ENCODE data around the gene AFF3. TPM values are rescaled to one million over a fixed set of nuclear protein-coding genes. Genes with fewer than 3 reads are reported as not detected.
A peak's percentile ranks its signal among the peaks of the same experiment; 100 is the strongest.

The AFF3 gene
- total RNA-seq, 3 donors from 2014 or later = 4.2 to 56.6 (median 5.2) TPM

- no peak for DNase-seq
- Histone ChIP-seq H3K4me3 (no peak overlapping the region), H3K9me3 (no peaks in the 10 kb centered on the region), H3K4me1 (ENCODE audit: low read depth) (no peaks in the 10 kb centered on the region), H3K36me3 (ENCODE audit: low read depth) (no peaks in the 10 kb centered on the region)
- no peak for ATAC-seq
- no peak for TF ChIP-seq CTCF (IDR thresholded peaks at IDR 0.05)
- intact Hi-C loops (cut with DNase I, micrococcal nuclease) = no loop called here
Measured at GRCh38 chr2:99877963-99878362, 264.4 kb downstream of the AFF3 start.

GRCh38 chr2:99876956-99877355 lies 265.4 kb downstream of the AFF3 start:
- Histone ChIP-seq H3K4me3 (no peak overlapping the region), H3K36me3 (ENCODE audit: low read depth) (no peaks in the 10 kb centered on the region), H3K4me1 (ENCODE audit: low read depth) (no peaks in the 10 kb centered on the region), H3K9me3 (no peaks in the 10 kb centered on the region)
- ATAC-seq (no peak), DNase-seq (no peak)
- TF ChIP-seq CTCF (IDR thresholded peaks at IDR 0.05) = no peak
- intact Hi-C loops (cut with DNase I, micrococcal nuclease) = no loop called here

GRCh38 chr2:99875627-99876201 lies 266.7 kb downstream of the AFF3 start:
- no peak for ATAC-seq

GRCh38 chr2:99868260-99868659 lies 274.1 kb downstream of the AFF3 start:
- no peak for TF ChIP-seq CTCF (IDR thresholded peaks at IDR 0.05)
- intact Hi-C loops (cut with DNase I, micrococcal nuclease) = no loop called here
- DNase-seq = no peak

More at GRCh38 chr2:99875627-99876201, 266.7 kb downstream of the AFF3 start:
- Histone ChIP-seq H3K36me3 (ENCODE audit: low read depth) (no peaks in the 10 kb centered on the region), H3K4me3 (no peak overlapping the region), H3K4me1 (ENCODE audit: low read depth) (no peaks in the 10 kb centered on the region), H3K9me3 (no peaks in the 10 kb centered on the region)
- DNase-seq = no peak
- TF ChIP-seq CTCF (IDR thresholded peaks at IDR 0.05) = no peak
- intact Hi-C loops (cut with DNase I, micrococcal nuclease) = no loop called here

GRCh38 chr2:99867770-99868169 lies 274.6 kb downstream of the AFF3 start:
- Histone ChIP-seq H3K9me3 (no peaks in the 10 kb centered on the region), H3K4me1 (ENCODE audit: low read depth) (no peaks in the 10 kb centered on the region), H3K4me3 (no peak overlapping the region), H3K36me3 (ENCODE audit: low read depth) (no peaks in the 10 kb centered on the region)
- intact Hi-C loops (cut with DNase I, micrococcal nuclease) = no loop called here
- TF ChIP-seq CTCF (IDR thresholded peaks at IDR 0.05) = no peak
- no peak for DNase-seq
- ATAC-seq = peak; percentile 26

More at GRCh38 chr2:99868260-99868659, 274.1 kb downstream of the AFF3 start:
- Histone ChIP-seq H3K36me3 (ENCODE audit: low read depth) (no peaks in the 10 kb centered on the region), H3K4me3 (no peak overlapping the region), H3K9me3 (no peaks in the 10 kb centered on the region), H3K4me1 (ENCODE audit: low read depth) (no peaks in the 10 kb centered on the region)
- no peak for ATAC-seq
